Smooth muscle cell (in vitro differentiated cells): Measurements from ENCODE around the gene USP4. TPM values are rescaled to one million over a fixed set of nuclear protein-coding genes. Genes with fewer than 3 reads are reported as not detected.
"Not testable (repeated sequence)": the region's sequence is repeated elsewhere in the genome, so short reads cannot be mapped to it uniquely, and the experiment has no call there.

Experiments used
- DNase-seq: peaks from one replicate; lab custom pipeline; 2025; ENCODE audit not compliant: unreplicated experiment; lab: John Stamatoyannopoulos, UW
- H2AFZ ChIP-seq: fragments of 200-600 bp; sonication (generic); 2 replicates; pipeline ENCODE4 v1.6.0; 2016; ENCODE audit warnings: antibody characterized with exemption, low read depth, mild to moderate bottlenecking
- H3F3A ChIP-seq: fragments of 200-600 bp; sonication (generic); 2 replicates; pipeline ENCODE4 v1.6.0; 2017; ENCODE audit warnings: antibody characterized with exemption, low read depth
- H3K27ac ChIP-seq: fragments of 200-600 bp; sonication (generic); 2 replicates; pipeline ENCODE4 v1.5.1; 2016; ENCODE audit warnings: low read depth, mild to moderate bottlenecking
- H3K27me3 ChIP-seq: fragments of 200-600 bp; sonication (generic); 2 replicates; pipeline ENCODE4 v1.6.1; 2016; ENCODE audit warnings: low read depth, mild to moderate bottlenecking
- H3K36me3 ChIP-seq: fragments of 200-600 bp; sonication (generic); 2 replicates; pipeline ENCODE4 v1.5.1; 2016; ENCODE audit warnings: low read depth
- H3K4me1 ChIP-seq: fragments of 200-600 bp; sonication (generic); 2 replicates; pipeline ENCODE4 v1.5.1; 2016; ENCODE audit warnings: low read depth
- H3K4me2 ChIP-seq: fragments of 200-600 bp; sonication (generic); 2 replicates; pipeline ENCODE4 v1.6.0; 2016; ENCODE audit warnings: mild to moderate bottlenecking
- H3K4me3 ChIP-seq: fragments of 200-600 bp; sonication (generic); 2 replicates; pipeline ENCODE4 v1.5.1; 2016; ENCODE audit warnings: mild to moderate bottlenecking
- H3K79me2 ChIP-seq: fragments of 200-600 bp; sonication (generic); 2 replicates; pipeline ENCODE4 v1.6.0; 2016; ENCODE audit warnings: low read depth, mild to moderate bottlenecking
- H3K9ac ChIP-seq: fragments of 200-600 bp; sonication (generic); 2 replicates; pipeline ENCODE4 v1.6.0; 2016; ENCODE audit warnings: low read depth
- H3K9me3 ChIP-seq: fragments of 200-600 bp; sonication (generic); replicated peaks from 2 replicates; pipeline ENCODE4 v1.5.1; 2016; ENCODE audit warnings: low read depth
- H4K20me1 ChIP-seq: fragments of 200-600 bp; sonication (generic); 2 replicates; pipeline ENCODE4 v1.6.0; 2016; ENCODE audit warnings: low read depth
- CTCF ChIP-seq: fragments of 200-600 bp; sonication (generic); IDR thresholded peaks from 2 replicates; pipeline ENCODE4 v1.5.1; 2017; ENCODE audit warnings: borderline replicate concordance, mild to moderate bottlenecking, antibody characterized with exemption; ENCODE audit not compliant: insufficient read depth, poor library complexity, severe bottlenecking
- WGBS: methylation state at CpG from one replicate; pipeline ENCODE4 v1.1.7; 2016; ENCODE audit warnings: low lambda C conversion rate; 5-methylcytosine and 5-hydroxymethylcytosine counted together
- polyA plus RNA-seq: library from polyadenylated mRNA; unstranded; fragments of >200 nt; fragmentation: Nextera tagmentation; extraction: Ambion mirVana; gene quantifications from 2 replicates; pipeline ENCODE4 v1.2.1, GENCODE V29; 2016
- total RNA-seq: library from RNA; depleted of rRNA; stranded (reverse); fragments of >200 nt; gene quantifications from 2 replicates; pipeline ENCODE4 v1.2.3, GENCODE V29; 2014

Gene USP4
- total and polyA plus RNA-seq, 2 experiments from 2014 or later = 25.6 to 28.3 TPM

DNA sequence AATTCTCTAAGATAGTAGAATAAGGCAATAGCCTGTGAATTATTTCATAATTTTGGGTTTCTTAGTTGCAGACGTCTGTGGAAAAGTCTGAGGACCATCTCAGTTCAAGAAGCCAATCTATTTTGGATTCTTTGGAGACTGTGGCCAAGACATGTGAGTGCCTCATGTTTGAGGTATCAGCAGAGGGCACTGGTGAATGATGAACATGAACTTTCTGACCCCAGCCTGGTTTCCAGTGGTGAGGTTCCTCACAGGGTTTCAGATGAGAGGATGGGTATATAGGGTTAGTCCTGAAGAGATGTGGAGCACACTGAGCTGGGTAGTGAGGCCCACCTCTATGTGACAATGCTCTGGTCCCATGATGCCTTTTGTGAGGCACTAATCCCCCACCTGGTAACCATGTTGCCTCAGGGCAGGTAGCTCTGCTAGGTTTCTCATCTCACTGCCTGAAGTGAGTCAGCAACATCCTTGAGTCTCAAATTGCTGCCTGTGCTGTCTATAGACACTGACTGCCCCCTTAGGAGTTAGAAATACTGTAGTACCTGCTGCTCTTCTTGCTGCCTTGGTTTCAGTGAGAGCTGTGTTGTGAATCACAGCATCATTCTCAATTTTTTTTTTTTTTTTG, 95.2 kb downstream of the USP4 start:
- Histone ChIP-seq H3K4me1 (no peaks in the 10 kb centered on the region), H3K79me2 (no peaks in the 10 kb centered on the region), H2AFZ (no peak overlapping the region), H3K9ac (no peak overlapping the region), H3K27ac (peak overlapping the region; percentile 73), H3K9me3 (no peaks in the 10 kb centered on the region), H3F3A (no peaks in the 10 kb centered on the region), H3K4me3 (no peak overlapping the region), H3K27me3 (no peaks in the 10 kb centered on the region), H3K36me3 (no peaks in the 10 kb centered on the region), H4K20me1 (no peaks in the 10 kb centered on the region), H3K4me2 (no peak overlapping the region)
- 66% methylated on average over 1 of the region's 1 CpG for WGBS
- no peak for DNase-seq
- TF ChIP-seq CTCF = no peak

DNA sequence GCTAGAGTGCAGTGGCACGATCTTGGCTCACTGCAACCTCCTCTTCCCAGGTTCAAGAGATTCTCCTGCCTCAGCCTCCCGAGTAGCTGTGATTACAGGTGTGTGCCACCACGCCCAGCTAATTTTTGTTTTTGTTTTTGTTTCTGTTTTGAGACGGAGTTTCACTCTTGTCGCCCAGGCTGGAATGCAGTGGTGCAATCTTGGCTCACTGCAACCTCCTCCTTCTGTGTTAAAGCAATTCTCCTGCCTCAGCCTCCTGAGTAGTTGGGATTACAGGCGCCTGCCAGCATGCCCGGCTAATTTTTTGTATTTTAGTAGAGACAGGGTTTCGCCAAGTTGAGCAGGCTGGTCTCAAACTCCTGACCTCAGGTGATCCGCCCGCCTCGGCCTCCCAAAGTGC, 99.8 kb downstream of the USP4 start:
- not testable (repeated sequence) for H3K9me3 ChIP-seq, H3K36me3 ChIP-seq, DNase-seq, H3K27ac ChIP-seq, H3K4me3 ChIP-seq, H3K27me3 ChIP-seq, H3K4me1 ChIP-seq, H2AFZ ChIP-seq, H4K20me1 ChIP-seq, H3F3A ChIP-seq, H3K79me2 ChIP-seq, H3K9ac ChIP-seq, H3K4me2 ChIP-seq
- WGBS = 95% methylated on average over 11 of the region's 11 CpGs

DNA sequence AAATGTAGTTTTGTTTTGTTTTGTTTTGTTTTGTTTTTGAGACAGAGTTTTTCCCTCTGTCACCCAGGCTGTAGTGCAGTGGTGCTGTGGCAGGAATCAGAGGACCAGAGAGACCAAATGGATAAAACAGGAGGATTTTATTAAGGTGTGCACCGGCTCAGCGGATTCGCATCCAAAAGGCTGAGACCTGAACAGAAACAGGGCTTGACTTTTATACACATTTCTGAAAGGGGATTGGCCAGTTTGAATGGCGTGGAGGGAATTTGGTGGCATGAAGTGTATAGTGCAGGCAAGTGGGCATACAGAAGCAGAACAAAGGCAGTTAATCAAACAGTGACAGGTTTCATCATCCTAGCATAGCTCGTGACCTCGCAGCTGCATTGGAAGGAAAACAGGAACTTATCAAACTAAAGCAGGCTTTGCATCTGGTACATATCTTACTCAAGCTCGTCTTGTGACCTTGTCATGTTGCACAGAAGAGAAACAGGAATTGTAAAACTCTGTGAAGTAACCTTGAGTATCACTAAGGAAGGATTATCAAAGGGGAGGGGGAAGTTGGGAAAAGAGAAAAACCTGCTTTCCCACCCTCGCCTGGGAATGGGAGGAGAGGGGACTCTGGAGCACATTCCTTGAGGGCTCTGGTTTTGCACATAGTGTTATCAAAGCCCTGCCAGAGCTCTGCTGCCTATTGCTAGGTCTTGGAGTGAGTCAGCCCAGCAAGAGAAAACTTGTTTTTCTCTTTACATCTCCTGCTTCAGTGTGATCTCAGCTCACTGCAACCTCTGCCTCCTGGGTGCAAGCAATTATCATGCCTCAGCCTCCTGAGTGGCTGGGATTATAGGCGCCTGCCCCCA, 101.4 kb downstream of the USP4 start:
- DNase-seq = no peak

More for the DNA sequence above, 101.4 kb downstream of the USP4 start:
- no peak overlapping the region for H2AFZ ChIP-seq
- peak overlapping the region; percentile 30 for H3K4me2 ChIP-seq
- H3F3A ChIP-seq = peaks cover 8% of the 10 kb centered on the region
- no peak overlapping the region for H3K9ac ChIP-seq
- H3K4me3 ChIP-seq = no peak overlapping the region
- 54% methylated on average over 9 of the region's 9 CpGs for WGBS
- H3K4me1 ChIP-seq = no peaks in the 10 kb centered on the region
- H3K27me3 ChIP-seq = no peaks in the 10 kb centered on the region
- no peak for TF ChIP-seq CTCF
- peak overlapping the region; percentile 72 for H3K27ac ChIP-seq
- H3K36me3 ChIP-seq = no peaks in the 10 kb centered on the region
- no peaks in the 10 kb centered on the region for H3K9me3 ChIP-seq
- no peaks in the 10 kb centered on the region for H3K79me2 ChIP-seq
- no peaks in the 10 kb centered on the region for H4K20me1 ChIP-seq
